Superior temporal gyrus (tissue), 1 donor: Measurements from ENCODE around the gene ZC3H12C.
A peak's percentile ranks its signal among the peaks of the same experiment; 100 is the strongest.

Source experiments
- DNase-seq: peaks from one replicate; pipeline ENCODE4 v3.0.0-alpha.2; 2016; ENCODE audit errors: extremely low spot score

Gene ZC3H12C

GRCh38 chr11:110152199-110152598, 59.0 kb downstream of the ZC3H12C start:
- no peak for DNase-seq

GRCh38 chr11:110153474-110153873, 60.3 kb downstream of the ZC3H12C start:
- no peak for DNase-seq

GRCh38 chr11:110156503-110156902, 63.3 kb downstream of the ZC3H12C start:
- no peak for DNase-seq

GRCh38 chr11:110158317-110159200, 65.4 kb downstream of the ZC3H12C start:
- DNase-seq: no peak

- no peak for DNase-seq
Measured at GRCh38 chr11:110159476-110159875, 66.3 kb downstream of the ZC3H12C start.

- DNase-seq: no peak
Measured at GRCh38 chr11:110160016-110160415, 66.8 kb downstream of the ZC3H12C start.

GRCh38 chr11:110160437-110160836, 67.2 kb downstream of the ZC3H12C start:
- no peak for DNase-seq

GRCh38 chr11:110161061-110161460, 67.9 kb downstream of the ZC3H12C start:
- no peak for DNase-seq

GRCh38 chr11:110162216-110162615, 69.0 kb downstream of the ZC3H12C start:
- DNase-seq: no peak

- no peak for DNase-seq
Measured at GRCh38 chr11:110165039-110165925, 72.1 kb downstream of the ZC3H12C start.

- no peak for DNase-seq
Measured at GRCh38 chr11:110168033-110168803, 75.0 kb downstream of the ZC3H12C start.

- no peak for DNase-seq
Measured at GRCh38 chr11:110169738-110170137, 76.5 kb downstream of the ZC3H12C start.

GRCh38 chr11:110172468-110173065, 79.4 kb downstream of the ZC3H12C start:
- no peak for DNase-seq

GRCh38 chr11:110173811-110174644, 80.8 kb downstream of the ZC3H12C start:
- DNase-seq: peak; percentile 82

- peak; percentile 34 for DNase-seq
Measured at GRCh38 chr11:110174645-110175310, 81.6 kb downstream of the ZC3H12C start.

GRCh38 chr11:110176366-110177085, 83.3 kb downstream of the ZC3H12C start:
- no peak for DNase-seq

- no peak for DNase-seq
Measured at GRCh38 chr11:110177086-110177456, 83.9 kb downstream of the ZC3H12C start.

- DNase-seq: no peak
Measured at GRCh38 chr11:110179064-110179463, 85.9 kb downstream of the ZC3H12C start.

GRCh38 chr11:110182886-110183285, 89.7 kb downstream of the ZC3H12C start:
- DNase-seq: no peak
